Hematopoietic multipotent progenitor cell treated with erythropoietin and hydrocortisone succinate and interleukin-3 and kit ligand, for 6 days (in vitro differentiated cells): ENCODE data around the gene ULK3.

Experiments
- DNase-seq: peaks from one replicate; pipeline ENCODE4 v3.0.0-alpha.2; 2015

Gene ULK3

GRCh38 chr15:74821091-74821789, 21.7 kb downstream of the ULK3 start:
- DNase-seq, result no peak

- DNase-seq, result no peak
Observed at GRCh38 chr15:74820056-74820455, 22.9 kb downstream of the ULK3 start.

- DNase-seq, result no peak
Observed at GRCh38 chr15:74817370-74817737, 25.6 kb downstream of the ULK3 start.

- DNase-seq, result no peak
Observed at GRCh38 chr15:74816624-74817369, 26.2 kb downstream of the ULK3 start.

GRCh38 chr15:74815961-74816360, 27.0 kb downstream of the ULK3 start:
- no peak for DNase-seq

GRCh38 chr15:74815121-74815934, 27.6 kb downstream of the ULK3 start:
- no peak for DNase-seq

GRCh38 chr15:74812533-74812932, 30.4 kb downstream of the ULK3 start, which contains the start of gene LMAN1L:
TSS of gene LMAN1L (plus strand) at chr15:74812835. CDS start at chr15:74812855, 20 bp downstream.
- DNase-seq, result no peak

- DNase-seq, result no peak
Observed at GRCh38 chr15:74809956-74810355, 33.0 kb downstream of the ULK3 start.

GRCh38 chr15:74809242-74809641, 33.7 kb downstream of the ULK3 start:
- DNase-seq, result no peak

- DNase-seq, result no peak
Observed at GRCh38 chr15:74808840-74809229, 34.1 kb downstream of the ULK3 start.

GRCh38 chr15:74808078-74808839, 34.7 kb downstream of the ULK3 start:
- DNase-seq, result no peak

- no peak for DNase-seq
Observed at GRCh38 chr15:74807282-74807681, 35.7 kb downstream of the ULK3 start.

GRCh38 chr15:74804935-74805334, 38.0 kb downstream of the ULK3 start:
- no peak for DNase-seq

- no peak for DNase-seq
Observed at GRCh38 chr15:74802862-74803447, 40.0 kb downstream of the ULK3 start.

GRCh38 chr15:74802290-74802689, 40.7 kb downstream of the ULK3 start:
- DNase-seq, result no peak

- DNase-seq, result no peak
Observed at GRCh38 chr15:74801311-74801997, 41.5 kb downstream of the ULK3 start.

- no peak for DNase-seq
Observed at GRCh38 chr15:74800559-74801094, 42.3 kb downstream of the ULK3 start.

- DNase-seq, result peak; percentile 88
Observed at GRCh38 chr15:74799856-74800558, 42.9 kb downstream of the ULK3 start.

GRCh38 chr15:74799255-74799855, 43.6 kb downstream of the ULK3 start:
- DNase-seq, result peak; percentile 58
